H1 (cell line): ENCODE results near the gene OTOGL. TPM values are rescaled to one million over a fixed set of nuclear protein-coding genes. Genes with fewer than 3 reads are reported as not detected.

Experiments used
- RXRA ChIP-seq: IDR thresholded peaks from 2 replicates; pipeline ENCODE4 v1.6.1; 2011; ENCODE audit warnings: low read depth, mild to moderate bottlenecking, low read length, moderate library complexity; ENCODE audit not compliant: insufficient read depth
- TAF7 ChIP-seq: optimal IDR thresholded peaks from 2 replicates; pipeline ENCODE3; 2011; ENCODE audit warnings: low read depth, mild to moderate bottlenecking, inconsistent platforms, low read length, moderate library complexity, borderline replicate concordance
- polyA plus RNA-seq, 7 experiments: library from polyadenylated mRNA; depleted of rRNA in 3 of 7; stranded (reverse) in 5 of 7; unstranded in 2 of 7; fragments of >200 nt in 5 of 7; fragments of 200-250 nt in 2 of 7; gene quantifications; 1 replicate in 5 of 7; 2 replicates in 1 of 7; 4 replicates in 1 of 7; pipeline versions ENCODE4 v1.2.1 to v1.2.3, GENCODE V29; 2011 to 2013; ENCODE audit warnings: missing spikeins in 2 of 7, mixed read lengths in 2 of 7
- total RNA-seq: library from RNA; stranded (reverse); fragmentation: NEBNext Ultra II Directional; extraction: Animal tissue kit (Norgen Biotek cat#: 25700); gene quantifications from 2 replicates; pipeline ENCODE4 v1.2.1, GENCODE V29; 2021

OTOGL gene
- total and polyA plus RNA-seq, 2 of the 8 experiments (the other 6 are each of a cell fraction or from before 2014, with no cell fraction given): 0.12 to 0.17 TPM

GRCh38 chr12:80188576-80188975 lies 89.2 kb downstream of the OTOGL start (continued):
- TF ChIP-seq RXRA: no peak
- no peak for TF ChIP-seq TAF7
